Smooth muscle cell (in vitro differentiated cells): Measurements from ENCODE around the gene CCDC15. TPM values are rescaled to one million over a fixed set of nuclear protein-coding genes. Genes with fewer than 3 reads are reported as not detected.
A peak's percentile ranks its signal among the peaks of the same experiment; 100 is the strongest.

Experiments used
- DNase-seq: peaks from one replicate; lab custom pipeline; 2025; ENCODE audit not compliant: unreplicated experiment; lab: John Stamatoyannopoulos, UW
- H2AFZ ChIP-seq: fragments of 200-600 bp; sonication (generic); 2 replicates; pipeline ENCODE4 v1.6.0; 2016; ENCODE audit warnings: antibody characterized with exemption, low read depth, mild to moderate bottlenecking
- H3F3A ChIP-seq: fragments of 200-600 bp; sonication (generic); 2 replicates; pipeline ENCODE4 v1.6.0; 2017; ENCODE audit warnings: antibody characterized with exemption, low read depth
- H3K27ac ChIP-seq: fragments of 200-600 bp; sonication (generic); 2 replicates; pipeline ENCODE4 v1.5.1; 2016; ENCODE audit warnings: low read depth, mild to moderate bottlenecking
- H3K27me3 ChIP-seq: fragments of 200-600 bp; sonication (generic); 2 replicates; pipeline ENCODE4 v1.6.1; 2016; ENCODE audit warnings: low read depth, mild to moderate bottlenecking
- H3K36me3 ChIP-seq: fragments of 200-600 bp; sonication (generic); 2 replicates; pipeline ENCODE4 v1.5.1; 2016; ENCODE audit warnings: low read depth
- H3K4me1 ChIP-seq: fragments of 200-600 bp; sonication (generic); 2 replicates; pipeline ENCODE4 v1.5.1; 2016; ENCODE audit warnings: low read depth
- H3K4me2 ChIP-seq: fragments of 200-600 bp; sonication (generic); 2 replicates; pipeline ENCODE4 v1.6.0; 2016; ENCODE audit warnings: mild to moderate bottlenecking
- H3K4me3 ChIP-seq: fragments of 200-600 bp; sonication (generic); 2 replicates; pipeline ENCODE4 v1.5.1; 2016; ENCODE audit warnings: mild to moderate bottlenecking
- H3K79me2 ChIP-seq: fragments of 200-600 bp; sonication (generic); 2 replicates; pipeline ENCODE4 v1.6.0; 2016; ENCODE audit warnings: low read depth, mild to moderate bottlenecking
- H3K9ac ChIP-seq: fragments of 200-600 bp; sonication (generic); 2 replicates; pipeline ENCODE4 v1.6.0; 2016; ENCODE audit warnings: low read depth
- H3K9me3 ChIP-seq: fragments of 200-600 bp; sonication (generic); replicated peaks from 2 replicates; pipeline ENCODE4 v1.5.1; 2016; ENCODE audit warnings: low read depth
- H4K20me1 ChIP-seq: fragments of 200-600 bp; sonication (generic); 2 replicates; pipeline ENCODE4 v1.6.0; 2016; ENCODE audit warnings: low read depth
- WGBS: methylation state at CpG from one replicate; pipeline ENCODE4 v1.1.7; 2016; ENCODE audit warnings: low lambda C conversion rate; 5-methylcytosine and 5-hydroxymethylcytosine counted together
- polyA plus RNA-seq: library from polyadenylated mRNA; unstranded; fragments of >200 nt; fragmentation: Nextera tagmentation; extraction: Ambion mirVana; gene quantifications from 2 replicates; pipeline ENCODE4 v1.2.1, GENCODE V29; 2016
- total RNA-seq: library from RNA; depleted of rRNA; stranded (reverse); fragments of >200 nt; gene quantifications from 2 replicates; pipeline ENCODE4 v1.2.3, GENCODE V29; 2014
- TF ChIP-seq, protein P1 (sequence below): fragments of 200-600 bp; sonication (generic); IDR thresholded peaks from 2 replicates; pipeline ENCODE4 v1.5.1; 2017; ENCODE audit warnings: borderline replicate concordance, mild to moderate bottlenecking, antibody characterized with exemption; ENCODE audit not compliant: insufficient read depth, poor library complexity, severe bottlenecking

The CCDC15 gene
- total and polyA plus RNA-seq, 2 experiments from 2014 or later = 1.9 to 4.0 TPM

DNA sequence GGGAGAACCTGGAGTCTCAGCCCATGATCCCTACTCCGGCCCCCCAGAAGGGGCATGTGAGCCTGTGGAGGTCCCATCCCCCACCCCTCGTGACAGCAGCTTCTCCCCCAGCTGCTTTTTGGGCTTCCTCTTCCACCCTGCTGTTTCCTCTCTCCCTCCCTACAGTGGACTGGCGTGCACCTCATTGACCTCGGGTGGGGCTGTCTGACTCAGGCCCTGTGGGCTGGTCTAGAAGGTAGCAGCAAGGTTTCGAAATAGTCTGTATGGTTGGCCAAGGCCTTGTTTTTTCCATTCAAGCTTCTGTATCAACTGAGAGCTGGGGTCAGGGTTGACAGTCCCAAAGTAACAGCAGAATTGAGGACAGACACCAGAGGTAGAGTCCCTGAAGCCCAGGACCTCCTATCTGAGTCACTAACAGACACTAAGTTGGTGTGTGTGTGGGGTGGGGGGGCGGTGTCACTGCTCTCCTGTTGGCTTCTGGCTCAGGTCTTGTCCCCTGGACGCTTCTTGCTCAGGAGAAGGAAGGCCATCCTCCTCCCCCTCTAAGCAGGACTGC is 116.8 kb downstream of the CCDC15 start:
- WGBS = 82% methylated on average over 7 of the region's 7 CpGs
- no peaks in the 10 kb centered on the region for H3K79me2 ChIP-seq
- H3K9ac ChIP-seq = no peak overlapping the region
- peaks cover 6% of the 10 kb centered on the region for H3K27me3 ChIP-seq
- H3K4me2 ChIP-seq = peak overlapping the region; percentile 21
- H3K9me3 ChIP-seq = no peaks in the 10 kb centered on the region
- H3K4me3 ChIP-seq = no peak overlapping the region
- H4K20me1 ChIP-seq = no peaks in the 10 kb centered on the region
- peaks cover 8% of the 10 kb centered on the region for H3K4me1 ChIP-seq
- no peaks in the 10 kb centered on the region for H3K36me3 ChIP-seq
- H2AFZ ChIP-seq = no peak overlapping the region
- peak overlapping the region; percentile 2 for H3K27ac ChIP-seq
- DNase-seq = no peak
- H3F3A ChIP-seq = no peaks in the 10 kb centered on the region
- TF ChIP-seq, protein P1, sequence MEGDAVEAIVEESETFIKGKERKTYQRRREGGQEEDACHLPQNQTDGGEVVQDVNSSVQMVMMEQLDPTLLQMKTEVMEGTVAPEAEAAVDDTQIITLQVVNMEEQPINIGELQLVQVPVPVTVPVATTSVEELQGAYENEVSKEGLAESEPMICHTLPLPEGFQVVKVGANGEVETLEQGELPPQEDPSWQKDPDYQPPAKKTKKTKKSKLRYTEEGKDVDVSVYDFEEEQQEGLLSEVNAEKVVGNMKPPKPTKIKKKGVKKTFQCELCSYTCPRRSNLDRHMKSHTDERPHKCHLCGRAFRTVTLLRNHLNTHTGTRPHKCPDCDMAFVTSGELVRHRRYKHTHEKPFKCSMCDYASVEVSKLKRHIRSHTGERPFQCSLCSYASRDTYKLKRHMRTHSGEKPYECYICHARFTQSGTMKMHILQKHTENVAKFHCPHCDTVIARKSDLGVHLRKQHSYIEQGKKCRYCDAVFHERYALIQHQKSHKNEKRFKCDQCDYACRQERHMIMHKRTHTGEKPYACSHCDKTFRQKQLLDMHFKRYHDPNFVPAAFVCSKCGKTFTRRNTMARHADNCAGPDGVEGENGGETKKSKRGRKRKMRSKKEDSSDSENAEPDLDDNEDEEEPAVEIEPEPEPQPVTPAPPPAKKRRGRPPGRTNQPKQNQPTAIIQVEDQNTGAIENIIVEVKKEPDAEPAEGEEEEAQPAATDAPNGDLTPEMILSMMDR = no peak

DNA sequence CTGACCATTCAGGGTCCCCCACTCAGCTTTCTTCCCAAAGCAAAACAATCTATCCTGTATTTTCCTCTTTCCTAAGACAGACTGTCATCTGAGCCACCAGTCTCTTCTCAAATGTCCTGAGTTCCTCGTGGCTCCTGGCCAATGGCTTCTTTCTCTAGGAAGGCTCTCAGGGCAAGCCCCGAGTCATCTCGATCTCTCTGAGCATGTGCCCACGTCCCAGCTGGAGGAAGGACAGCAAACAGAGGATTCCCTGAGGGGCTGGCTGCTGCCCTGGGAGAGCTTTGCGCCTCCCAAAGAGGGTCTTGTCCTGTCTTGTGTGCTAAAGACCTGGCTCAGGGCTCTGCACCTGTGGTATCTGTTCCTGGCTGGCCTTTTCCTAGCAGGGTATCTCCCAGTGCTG is 117.4 kb downstream of the CCDC15 start:
- H3K36me3 ChIP-seq = no peaks in the 10 kb centered on the region
- no peak overlapping the region for H2AFZ ChIP-seq
- no peaks in the 10 kb centered on the region for H4K20me1 ChIP-seq
- no peak for DNase-seq
- no peaks in the 10 kb centered on the region for H3K9me3 ChIP-seq
- no peaks in the 10 kb centered on the region for H3K27me3 ChIP-seq
- TF ChIP-seq, protein P1 = no peak
- WGBS = 72% methylated on average over 5 of the region's 5 CpGs
- H3K4me3 ChIP-seq = no peak overlapping the region
- H3K4me2 ChIP-seq = no peak overlapping the region
- H3K27ac ChIP-seq = no peak overlapping the region
- H3K9ac ChIP-seq = no peak overlapping the region
- H3K4me1 ChIP-seq = peaks cover 8% of the 10 kb centered on the region
- no peaks in the 10 kb centered on the region for H3F3A ChIP-seq
- no peaks in the 10 kb centered on the region for H3K79me2 ChIP-seq

GRCh38 chr11:125071846-125072217 is 117.8 kb downstream of the CCDC15 start:
- Histone ChIP-seq H3K79me2 (no peaks in the 10 kb centered on the region), H3K27me3 (no peaks in the 10 kb centered on the region), H3K9ac (no peak overlapping the region), H3K4me3 (no peak overlapping the region), H3K36me3 (no peaks in the 10 kb centered on the region), H4K20me1 (no peaks in the 10 kb centered on the region), H3K9me3 (no peaks in the 10 kb centered on the region), H3K4me1 (peaks cover 8% of the 10 kb centered on the region), H2AFZ (no peak overlapping the region), H3F3A (no peaks in the 10 kb centered on the region), H3K4me2 (no peak overlapping the region), H3K27ac (no peak overlapping the region)
- TF ChIP-seq, protein P1 = no peak
- DNase-seq = no peak
- 88% methylated on average over 6 of the region's 6 CpGs for WGBS
